OCI-M2 (cell line): Measurements from ENCODE around the gene MCC.

Experiments
- DNase-seq: peaks from one replicate; lab custom pipeline; 2025; ENCODE audit not compliant: unreplicated experiment; lab: John Stamatoyannopoulos, UW

The MCC gene

DNA sequence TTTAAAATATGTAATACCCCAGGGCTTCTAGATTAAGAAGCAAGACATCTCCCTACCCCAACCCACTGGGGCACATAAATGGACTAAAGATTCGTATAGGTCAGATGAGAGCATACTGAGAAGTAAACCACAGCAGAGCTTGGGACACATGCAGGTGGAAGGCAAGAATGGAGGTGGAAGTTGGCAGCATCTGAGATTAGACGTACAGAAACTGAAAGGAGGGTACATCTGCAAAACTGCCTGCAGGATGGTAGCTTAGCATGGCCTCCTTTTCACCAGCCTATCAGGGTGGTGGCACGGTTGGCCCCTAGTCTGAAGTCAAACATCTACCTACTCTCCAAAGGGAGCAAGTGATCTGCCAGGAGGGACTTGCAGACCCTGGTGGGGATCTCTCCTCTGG is 235.2 kb downstream of the MCC start:
- DNase-seq, result no peak

DNA sequence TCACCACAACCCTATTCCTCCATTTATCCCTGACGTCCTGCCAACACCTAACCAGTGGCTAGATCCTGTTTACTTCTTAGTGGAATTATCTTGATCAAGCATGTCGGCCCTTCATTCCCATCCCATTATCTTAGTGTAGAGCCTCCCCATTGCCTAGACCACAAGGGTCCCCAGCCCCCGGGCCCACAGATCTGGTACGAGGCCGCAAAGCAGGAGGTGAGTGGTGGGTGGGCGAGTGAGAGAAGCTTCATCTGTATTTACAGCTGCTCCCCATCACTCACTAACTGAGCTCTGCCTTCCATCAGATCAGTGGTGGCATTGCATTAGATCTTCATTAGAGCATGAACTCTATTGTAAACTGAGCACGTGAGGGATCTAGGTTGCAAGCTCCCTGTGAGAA is 236.2 kb downstream of the MCC start:
- DNase-seq, result no peak

DNA sequence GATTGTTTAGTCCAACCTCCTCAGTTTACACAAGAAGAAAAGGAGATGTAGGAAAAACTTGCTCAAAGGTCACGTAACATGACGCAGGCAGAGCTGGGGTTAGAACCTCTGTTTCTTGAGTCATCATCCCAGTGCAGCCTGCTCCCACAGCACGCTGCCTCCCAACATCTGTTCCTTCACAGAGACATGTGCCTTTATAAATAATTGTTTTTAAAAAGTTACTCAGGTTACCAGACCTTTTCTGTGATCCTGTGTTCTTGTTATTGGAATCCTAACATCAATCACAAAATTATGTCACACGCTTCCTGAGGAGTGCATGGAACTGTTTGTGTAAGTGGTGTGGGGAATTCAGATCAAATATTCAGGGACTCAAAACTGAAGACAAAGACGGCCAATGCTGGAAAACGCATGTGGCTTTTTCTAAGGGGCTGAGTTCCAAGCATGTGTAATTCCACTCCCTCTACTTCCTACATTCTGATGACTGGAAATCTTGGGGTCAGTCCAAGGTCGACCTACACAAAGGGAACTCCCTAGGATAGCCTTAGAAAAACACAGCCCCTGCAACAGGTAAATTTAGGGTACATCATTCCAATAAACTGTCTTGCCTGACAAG is 237.8 kb downstream of the MCC start:
- no peak for DNase-seq

DNA sequence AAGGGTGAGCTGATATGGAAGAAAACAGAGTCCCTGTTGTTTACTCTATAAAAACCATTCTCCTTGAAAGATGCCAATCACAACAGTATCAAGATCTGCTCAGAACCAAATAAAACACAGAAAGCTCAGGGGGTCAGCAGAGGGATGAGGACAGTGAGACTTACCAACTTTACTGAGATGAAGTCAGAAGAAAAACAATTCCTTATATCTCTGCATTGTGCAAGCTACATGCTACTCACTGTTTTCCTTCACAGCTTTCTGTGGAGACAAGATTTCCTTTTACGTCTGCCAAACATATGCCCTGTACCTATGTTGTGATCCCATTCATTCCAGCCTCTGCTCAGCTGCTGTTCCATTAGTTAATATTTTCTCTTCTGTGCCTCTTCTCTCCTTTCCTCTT is 239.0 kb downstream of the MCC start:
- DNase-seq, result no peak

DNA sequence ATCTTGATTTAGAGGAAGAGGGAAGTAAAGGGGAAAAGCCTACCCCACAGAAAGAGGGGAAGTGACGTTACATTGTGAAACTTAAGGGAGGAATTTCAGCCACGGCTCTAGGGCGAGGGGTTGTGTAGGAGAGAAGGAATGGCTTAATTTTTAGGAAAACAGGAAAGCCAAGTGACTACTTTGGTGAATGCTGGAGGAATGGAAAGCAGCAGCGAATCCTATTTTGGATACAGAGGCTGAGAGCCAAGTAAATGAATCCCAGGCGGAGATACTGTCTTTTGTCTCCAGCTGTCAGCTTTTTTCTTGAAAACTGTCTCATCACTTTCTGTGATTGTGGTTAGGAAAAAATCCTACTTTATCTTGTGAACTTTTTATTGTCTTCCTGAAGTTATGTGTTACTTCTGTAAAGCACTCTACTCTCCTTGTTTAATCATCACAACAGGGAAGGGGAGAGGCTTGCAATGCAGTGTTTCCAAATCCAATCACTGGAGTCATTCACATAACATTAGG is 241.8 kb downstream of the MCC start:
- DNase-seq, result no peak

DNA sequence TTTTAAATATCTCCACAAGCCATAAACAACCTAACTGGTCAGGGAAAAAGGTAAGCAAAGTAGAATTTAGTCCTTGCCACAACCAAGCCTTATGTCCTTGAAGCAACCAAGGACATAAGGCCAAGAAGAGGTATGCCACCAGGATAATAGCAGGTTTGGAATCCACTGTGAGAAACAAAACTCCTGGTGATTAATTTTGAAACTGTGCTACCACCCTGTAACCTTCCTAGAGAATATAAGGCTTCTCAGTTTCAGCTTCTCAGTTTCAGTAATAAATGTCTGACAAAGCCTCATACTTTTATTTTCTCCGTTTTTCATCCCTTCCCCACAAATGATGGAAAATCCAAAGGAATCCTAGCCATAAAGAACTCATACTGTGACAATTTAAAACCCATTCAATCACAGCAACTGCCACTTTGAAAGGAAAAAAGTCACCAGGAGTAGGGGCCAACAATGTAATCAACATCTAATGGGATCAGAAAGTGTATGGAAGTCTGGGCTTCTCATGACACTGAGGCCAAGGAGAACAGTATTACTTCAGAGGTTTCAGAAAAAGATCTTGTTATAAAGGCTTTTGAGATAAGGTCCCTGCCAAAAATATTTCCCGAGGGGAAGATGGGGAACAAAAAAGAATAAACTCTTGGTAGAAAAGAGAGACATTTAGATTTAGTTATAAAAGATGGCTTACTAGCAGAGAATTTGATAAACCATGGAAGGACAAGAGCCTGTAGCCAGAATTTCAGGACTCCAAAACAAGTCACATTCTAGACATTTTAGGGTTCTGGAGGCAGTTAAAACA is 242.6 kb downstream of the MCC start:
- no peak for DNase-seq

DNA sequence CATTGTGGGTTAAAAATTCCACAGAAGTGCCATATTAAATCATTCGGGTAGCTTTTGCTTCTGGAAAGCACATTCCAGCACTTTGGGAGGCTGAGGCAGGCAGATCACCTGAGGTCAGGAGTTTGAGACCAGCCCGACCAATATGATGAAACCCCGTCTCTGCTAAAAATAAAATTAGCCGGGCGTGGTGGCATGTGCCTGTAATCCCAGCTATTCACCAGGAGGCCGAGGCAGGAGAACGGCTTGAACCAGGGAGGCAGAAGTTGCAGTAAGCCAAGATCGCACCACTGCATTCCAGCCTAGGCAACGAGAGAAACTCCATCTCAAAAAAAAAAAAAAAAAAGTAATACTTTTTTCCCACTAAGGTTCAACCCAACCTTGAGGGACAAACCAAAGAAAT is 243.3 kb downstream of the MCC start:
- DNase-seq, result no peak

DNA sequence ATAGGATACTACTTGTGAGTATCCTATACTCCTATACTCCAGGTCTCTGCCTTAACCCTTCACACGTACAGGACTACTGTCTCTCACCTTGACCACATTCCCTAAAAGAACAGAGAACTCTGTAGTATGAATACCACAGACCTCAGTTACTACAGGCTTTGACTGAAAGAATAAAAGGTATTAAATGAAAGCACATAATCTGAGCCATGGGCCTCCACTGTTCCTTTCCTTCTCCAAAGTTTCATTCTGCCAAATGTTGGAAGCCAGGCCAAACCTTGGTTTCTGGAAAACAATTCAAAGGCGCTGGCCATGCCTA is 244.9 kb downstream of the MCC start:
- no peak for DNase-seq

DNA sequence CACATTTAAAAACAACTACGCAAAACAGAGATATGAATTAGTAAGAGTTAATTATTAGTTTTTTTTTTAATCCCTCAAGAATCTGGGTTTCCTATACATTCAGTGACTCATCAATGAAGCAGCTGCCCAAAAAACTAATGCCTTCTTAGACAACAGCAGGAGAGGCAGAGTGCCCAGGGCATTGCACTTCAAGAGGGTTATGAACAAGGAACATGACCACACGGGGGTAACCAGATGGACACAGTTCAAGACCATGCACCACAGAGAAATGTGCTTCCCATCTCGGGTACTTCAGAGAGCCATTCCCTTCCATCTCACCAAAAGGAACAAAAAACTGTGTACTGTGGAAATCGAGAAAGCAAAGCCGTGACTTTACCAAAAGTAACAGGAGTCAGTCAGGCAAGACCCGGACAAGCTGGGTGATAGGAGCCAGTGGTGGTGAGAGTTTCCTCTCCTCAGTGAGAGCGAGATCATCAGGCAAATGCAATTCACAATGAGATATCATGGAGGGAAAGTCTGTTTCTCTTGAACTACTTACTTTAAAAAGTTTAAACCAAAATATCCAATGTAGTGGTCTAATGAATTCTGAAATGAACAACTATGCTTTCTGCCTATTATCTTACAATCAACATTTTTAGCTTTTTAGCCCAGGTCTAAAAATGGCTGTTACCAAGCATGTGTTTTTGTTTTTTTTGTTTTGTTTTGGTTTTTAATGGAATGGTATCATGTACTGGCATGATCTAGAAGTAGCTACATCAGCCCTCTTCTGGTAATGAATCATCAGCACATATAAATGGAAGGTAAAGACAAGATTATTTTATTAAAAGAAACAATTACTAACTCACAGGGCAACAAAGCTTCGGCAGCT is 245.5 kb downstream of the MCC start:
- no peak for DNase-seq

DNA sequence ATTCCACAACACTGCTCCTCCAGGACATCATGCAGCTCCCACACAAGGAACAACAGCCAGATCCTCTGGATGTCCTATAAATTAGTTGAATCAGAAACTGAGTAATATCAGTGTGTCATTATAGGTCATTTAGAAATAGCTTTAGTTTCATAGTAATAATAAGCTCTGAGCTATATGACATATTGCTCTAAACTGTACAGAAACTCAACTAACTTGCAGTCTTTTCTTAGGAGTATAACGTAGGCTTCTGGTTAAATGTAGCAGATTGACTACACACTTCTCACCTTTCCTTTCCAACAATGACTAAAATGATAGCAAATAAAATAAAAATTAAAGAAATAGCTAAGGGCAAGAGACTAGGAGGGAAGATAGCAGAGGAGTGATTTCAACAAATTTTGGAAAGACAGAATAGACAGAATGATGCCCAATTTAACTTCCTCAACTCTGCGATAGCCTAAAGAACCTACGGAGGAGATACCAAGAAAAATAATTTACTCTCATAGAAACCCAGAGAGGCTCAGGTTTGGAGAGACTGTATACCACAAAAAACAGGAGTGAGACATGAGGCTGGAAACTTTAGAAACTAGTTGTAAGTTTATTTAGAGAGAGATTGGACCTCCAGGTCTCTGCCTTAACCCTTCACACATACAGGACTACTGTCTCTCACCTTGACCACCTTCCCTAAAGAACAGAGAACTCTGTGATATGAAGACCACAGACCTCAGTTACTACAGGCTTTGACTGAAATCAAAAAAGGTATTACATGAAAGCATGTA is 247.1 kb downstream of the MCC start:
- no peak for DNase-seq

DNA sequence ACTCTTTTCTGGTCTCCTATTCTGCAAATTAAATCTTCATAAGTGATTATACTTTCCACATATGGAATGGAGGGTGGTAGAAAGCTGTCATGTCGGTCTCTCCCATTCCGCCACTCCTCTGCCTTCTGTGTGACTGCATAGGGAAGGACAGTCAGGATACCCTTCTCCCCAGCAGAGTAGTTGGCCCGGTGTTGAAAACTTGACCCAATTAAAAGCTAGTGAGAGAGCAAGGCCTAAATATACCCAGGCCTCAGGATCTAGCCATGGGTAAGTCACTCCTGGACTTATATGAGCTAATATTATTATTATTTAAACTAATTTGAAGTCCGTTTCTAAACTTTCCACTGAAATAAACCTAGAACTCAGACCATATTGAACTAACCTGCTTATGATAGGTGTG is 248.2 kb downstream of the MCC start:
- no peak for DNase-seq

DNA sequence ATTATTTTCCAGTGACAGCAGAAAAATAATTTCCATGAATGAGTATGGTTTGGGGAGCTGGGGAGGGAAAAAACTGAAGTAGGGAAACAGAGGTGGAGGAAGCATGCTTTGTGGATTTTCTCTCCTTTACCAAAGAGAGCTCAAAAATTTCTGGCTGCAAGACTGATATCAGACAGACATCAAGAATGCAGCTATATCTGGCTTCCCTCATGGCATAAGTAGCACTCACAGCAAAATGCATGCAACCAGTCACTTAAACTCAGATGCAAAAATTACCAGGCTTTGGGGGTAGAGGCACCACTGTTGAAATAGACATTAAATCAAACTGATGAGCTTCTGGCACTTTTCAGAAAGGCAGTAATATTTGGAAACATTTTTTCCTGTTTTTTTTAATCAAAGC is 250.4 kb downstream of the MCC start:
- DNase-seq, result no peak

DNA sequence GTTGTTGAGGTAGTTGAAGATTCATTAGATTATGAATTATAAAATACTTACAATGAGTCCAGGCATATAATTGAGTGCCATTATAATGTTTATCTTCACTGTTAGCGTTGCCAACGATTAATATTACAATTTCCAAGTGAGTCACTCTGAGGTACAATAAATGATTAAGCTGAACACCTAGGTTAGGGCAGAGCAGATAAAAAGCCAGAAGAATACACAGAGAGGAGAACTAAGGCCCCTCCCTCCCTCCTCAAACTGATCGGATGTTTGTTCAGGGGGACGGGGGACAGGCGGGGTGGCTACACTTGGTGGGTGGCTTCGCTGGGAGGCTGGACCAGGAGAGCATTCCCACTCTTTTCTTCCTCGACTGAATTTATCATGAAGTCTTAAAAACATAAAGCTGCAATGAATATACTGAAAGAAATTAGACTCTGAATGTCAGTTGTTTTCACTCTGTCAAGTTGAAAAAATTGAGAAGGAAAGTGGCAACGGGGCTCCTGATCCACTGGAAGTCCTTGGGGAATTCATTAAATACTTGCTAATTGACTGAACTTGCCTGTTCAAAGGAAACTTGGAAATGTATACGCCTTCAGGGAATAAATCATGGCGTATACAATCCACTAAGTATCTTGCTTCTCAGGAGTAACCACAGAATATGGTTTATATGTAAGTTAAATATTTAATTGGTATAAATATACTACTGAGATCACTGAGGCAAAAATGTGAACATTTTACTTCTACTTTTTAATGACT is 251.5 kb downstream of the MCC start:
- no peak for DNase-seq

DNA sequence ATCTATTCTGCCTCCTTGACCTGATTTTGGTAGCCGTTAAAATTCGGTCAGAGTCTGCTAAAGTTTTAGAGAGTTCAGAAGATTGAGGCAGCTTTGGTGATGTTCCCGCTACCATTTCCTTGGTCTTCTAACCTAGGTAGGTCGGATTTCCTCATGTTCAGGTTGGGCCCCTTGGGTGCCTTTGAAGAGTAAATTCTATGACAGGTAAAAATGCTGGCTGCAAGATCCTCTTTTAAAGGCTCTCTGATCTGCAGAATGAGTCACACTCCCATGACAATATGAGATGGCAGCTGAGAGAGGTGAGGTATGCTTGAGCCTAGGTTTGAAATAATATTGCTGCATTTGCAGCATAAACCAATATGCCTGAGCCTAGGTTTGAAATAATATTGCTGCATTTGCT is 252.4 kb downstream of the MCC start:
- DNase-seq, result no peak

DNA sequence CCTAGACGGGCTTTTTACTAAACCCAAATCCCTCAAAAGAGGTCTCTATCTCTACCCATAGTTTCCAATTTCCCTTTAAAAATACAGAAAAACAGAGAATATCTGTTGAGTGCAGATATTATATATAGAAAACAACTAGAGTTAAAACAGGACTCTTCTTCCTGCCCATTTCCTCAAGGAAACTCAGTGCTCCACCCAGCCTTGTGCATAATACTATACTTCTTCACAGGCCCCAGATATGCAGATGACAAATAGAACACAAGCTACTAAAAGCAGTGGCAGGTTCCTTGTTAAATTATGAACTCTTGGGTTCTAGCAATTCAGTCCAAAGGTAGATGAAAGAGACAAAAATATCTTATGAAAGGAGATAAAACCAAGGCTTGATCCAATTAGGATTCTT is 253.7 kb downstream of the MCC start:
- DNase-seq, result no peak

DNA sequence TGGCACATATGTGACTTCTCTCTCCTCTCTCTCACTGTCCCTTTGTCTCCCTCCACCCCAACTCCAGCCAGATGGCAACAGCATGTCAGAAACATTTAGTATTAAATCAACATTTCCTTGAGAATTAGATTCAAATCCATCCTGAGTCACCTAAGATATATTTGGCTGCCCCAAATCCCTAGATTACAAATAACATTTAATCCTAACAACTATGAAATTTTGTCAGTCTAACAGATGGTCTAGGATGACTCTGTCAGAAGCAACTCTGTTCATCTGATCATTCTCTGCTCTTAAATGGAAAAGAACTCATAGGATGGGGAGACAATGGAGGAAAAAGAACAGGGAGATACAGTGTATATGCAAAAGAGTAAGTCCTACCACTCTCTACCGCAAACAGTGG is 254.6 kb downstream of the MCC start:
- no peak for DNase-seq

DNA sequence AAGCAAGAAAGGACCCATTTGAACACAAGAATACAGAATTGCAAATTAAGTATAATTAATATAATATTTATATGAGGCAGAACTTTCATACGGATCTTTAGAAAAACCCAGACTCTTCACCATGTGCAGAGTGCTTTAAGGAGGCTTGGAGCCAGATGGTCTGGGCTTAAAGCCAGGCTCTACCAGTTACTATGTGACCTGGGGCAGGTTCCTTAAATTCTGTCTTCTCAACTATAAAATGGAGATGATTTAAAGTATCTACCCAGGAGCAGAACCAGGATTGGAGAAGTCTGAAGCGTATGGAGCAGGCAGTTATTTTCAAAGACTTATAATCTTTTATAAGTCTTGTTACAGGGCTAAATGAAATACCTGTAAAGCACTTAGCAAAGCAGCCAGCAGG is 255.6 kb downstream of the MCC start:
- DNase-seq, result no peak

DNA sequence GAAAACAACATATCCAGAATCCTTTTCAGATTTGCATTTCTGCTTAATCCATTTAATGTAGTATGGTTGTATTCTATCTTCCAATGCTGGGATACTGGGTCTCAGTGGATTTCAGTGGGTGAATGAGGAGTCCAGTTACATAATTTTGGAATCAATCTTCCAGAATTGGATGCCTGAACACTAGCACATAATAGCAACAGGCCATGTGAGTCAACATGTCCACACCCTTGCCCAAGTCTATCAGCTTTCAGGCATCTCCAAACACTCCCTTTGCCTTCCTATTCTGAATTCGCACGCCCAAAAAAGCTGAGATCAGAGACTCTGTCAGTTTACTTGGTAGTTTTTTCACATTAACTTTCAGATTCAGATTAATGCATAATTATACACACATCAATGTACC is 256.0 kb downstream of the MCC start:
- no peak for DNase-seq

DNA sequence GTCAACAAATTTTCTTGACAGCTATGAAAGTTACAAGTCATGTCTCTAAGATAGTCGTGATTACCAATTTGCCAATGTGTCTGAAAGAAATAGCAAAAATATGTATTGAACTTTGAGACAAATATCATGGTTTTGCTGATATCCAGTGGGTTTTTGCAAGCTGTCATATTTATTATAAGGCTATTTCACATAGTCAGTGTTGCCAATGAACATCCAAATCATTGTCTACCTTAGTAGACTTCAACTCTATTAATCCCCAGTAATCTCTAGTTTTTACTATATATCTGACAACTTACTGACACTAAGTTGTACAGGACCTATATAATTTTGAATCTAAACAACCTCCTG is 256.6 kb downstream of the MCC start:
- DNase-seq, result no peak
